H1 (cell line): Measurements from ENCODE around the gene SCYL1. TPM values are rescaled to one million over a fixed set of nuclear protein-coding genes. Genes with fewer than 3 reads are reported as not detected.

ENCODE experiments used
- CTCF ChIA-PET: fragments of 300-600 bp; sonication (Branson Sonifier 250); formaldehyde crosslinking; loops from one replicate; lab custom pipeline; 2021; ENCODE audit not compliant: partially characterized antibody; lab: Charles Lee
- POLR2A ChIA-PET: fragments of 300-600 bp; sonication (Branson Sonifier 250); formaldehyde crosslinking; loops from one replicate; lab custom pipeline; 2021; ENCODE audit warnings: inconsistent platforms; ENCODE audit not compliant: partially characterized antibody; lab: Charles Lee
- DNase-seq, 2 experiments: peaks; one replicate each; pipeline versions ENCODE4 v3.0.0 to v3.0.0-alpha.2; 2010 to 2022; ENCODE audit warnings: low spot score in 2 of 2, low read depth in 1 of 2, mixed read lengths in 1 of 2
- FAIRE-seq: peaks from 2 replicates; lab custom pipeline; 2011; peaks lifted over from hg19 to GRCh38; lab: Jason Lieb, UNC
- H2AFZ ChIP-seq: 2 replicates; pipeline ENCODE4 v1.8.1; 2012; ENCODE audit warnings: low read length, inconsistent platforms
- H2AK5ac ChIP-seq: 2 replicates; pipeline ENCODE4 v1.6.1; 2013; ENCODE audit warnings: low read depth, low read length
- H2BK120ac ChIP-seq: replicated peaks from 2 replicates; pipeline ENCODE3; 2013; ENCODE audit warnings: low read depth, low read length, inconsistent platforms
- H2BK12ac ChIP-seq: 2 replicates; pipeline ENCODE4 v1.6.1; 2013; ENCODE audit warnings: low read depth, low read length
- H2BK15ac ChIP-seq: 2 replicates; pipeline ENCODE4 v1.6.1; 2013; ENCODE audit warnings: low read length
- H2BK20ac ChIP-seq: 2 replicates; pipeline ENCODE4 v1.6.1; 2013; ENCODE audit warnings: low read length
- H2BK5ac ChIP-seq: 2 replicates; pipeline ENCODE4 v1.6.1; 2013; ENCODE audit warnings: low read depth, low read length
- H3K14ac ChIP-seq: 2 replicates; pipeline ENCODE4 v1.6.1; 2013; ENCODE audit warnings: inconsistent platforms; ENCODE audit not compliant: insufficient read length
- H3K18ac ChIP-seq: 2 replicates; pipeline ENCODE4 v1.6.1; 2013; ENCODE audit warnings: low read length; ENCODE audit errors: extremely low read depth
- H3K23ac ChIP-seq: 2 replicates; pipeline ENCODE4 v1.6.1; 2013; ENCODE audit warnings: inconsistent platforms; ENCODE audit not compliant: insufficient read length
- H3K23me2 ChIP-seq: 2 replicates; pipeline ENCODE4 v1.6.1; 2013; ENCODE audit warnings: low read depth, low read length
- H3K27ac ChIP-seq: 2 replicates; pipeline ENCODE4 v1.6.1; 2011; ENCODE audit warnings: low read depth, low read length, inconsistent platforms
- H3K27me3 ChIP-seq, 4 experiments: replicated peaks in 1 of 4; 1 replicate in 1 of 4; 2 replicates in 3 of 4; pipeline versions ENCODE4 v1.6.1 to v1.8.1; 2011 to 2013; ENCODE audit warnings: low read length in 3 of 4, mild to moderate bottlenecking in 3 of 4, inconsistent platforms in 2 of 4, mixed read lengths in 2 of 4, moderate library complexity in 1 of 4; ENCODE audit not compliant: control insufficient read depth in 3 of 4, insufficient read depth in 3 of 4; ENCODE audit errors: extremely low read depth in 1 of 4
- H3K36me3 ChIP-seq, 4 experiments: 2 replicates each; pipeline versions ENCODE4 v1.6.1 to v1.8.1; 2011 to 2013; ENCODE audit warnings: mild to moderate bottlenecking in 4 of 4, low read length in 3 of 4, moderate library complexity in 2 of 4, control low read depth in 1 of 4, inconsistent platforms in 1 of 4; ENCODE audit not compliant: insufficient read depth in 4 of 4, control insufficient read depth in 2 of 4
- H3K4ac ChIP-seq: replicated peaks from 2 replicates; pipeline ENCODE3; 2013; ENCODE audit warnings: low read length, low read depth, mixed read lengths, inconsistent platforms; ENCODE audit not compliant: insufficient read length
- H3K4me1 ChIP-seq, 4 experiments: replicated peaks in 1 of 4; 1 replicate in 1 of 4; 2 replicates in 3 of 4; pipeline versions ENCODE4 v1.6.1 to v1.8.1; 2011 to 2013; ENCODE audit warnings: low read length in 3 of 4, inconsistent platforms in 2 of 4, mixed read lengths in 1 of 4; ENCODE audit not compliant: insufficient read depth in 4 of 4, control insufficient read depth in 3 of 4
- H3K4me2 ChIP-seq, 2 experiments: 2 replicates each; pipeline versions ENCODE4 v1.6.1 to v1.8.1; 2011 to 2013; ENCODE audit warnings: low read depth in 2 of 2, low read length in 2 of 2, control low read depth in 1 of 2, inconsistent platforms in 1 of 2, mild to moderate bottlenecking in 1 of 2; ENCODE audit not compliant: insufficient read depth in 1 of 2
- H3K4me3 ChIP-seq, 4 experiments: fragments of 200-600, 300-600 bp in 1 of 4; sonication (generic), shearing (Covaris generic), sonication (Bioruptor Twin) in 1 of 4; 2 replicates each; pipeline versions ENCODE4 v1.5.1 to v1.8.1; 2011 to 2016; ENCODE audit warnings: low read length in 4 of 4, low read depth in 3 of 4, control low read depth in 2 of 4, inconsistent platforms in 2 of 4, mild to moderate bottlenecking in 2 of 4, mixed read lengths in 1 of 4, moderate library complexity in 1 of 4; ENCODE audit not compliant: insufficient read depth in 2 of 4; ENCODE audit errors: extremely low read depth in 1 of 4
- H3K56ac ChIP-seq: replicated peaks from 2 replicates; pipeline ENCODE3; 2013; ENCODE audit warnings: low read depth, mild to moderate bottlenecking, mixed read lengths, low read length, inconsistent platforms; ENCODE audit not compliant: insufficient read length
- H3K79me1 ChIP-seq: 2 replicates; pipeline ENCODE4 v1.6.1; 2013; ENCODE audit warnings: low read depth, low read length, control low read depth
- H3K79me2 ChIP-seq, 2 experiments: 2 replicates each; pipeline versions ENCODE4 v1.6.1 to v1.8.1; 2012 to 2013; ENCODE audit warnings: low read length in 2 of 2, mild to moderate bottlenecking in 2 of 2, inconsistent platforms in 1 of 2; ENCODE audit not compliant: insufficient read depth in 2 of 2, control insufficient read depth in 1 of 2
- H3K9ac ChIP-seq, 4 experiments: replicated peaks in 1 of 4; 1 replicate in 1 of 4; 2 replicates in 3 of 4; pipeline versions ENCODE4 v1.6.1 to v1.8.1; 2011 to 2013; ENCODE audit warnings: low read depth in 3 of 4, low read length in 3 of 4, control low read depth in 2 of 4, mild to moderate bottlenecking in 2 of 4, moderate library complexity in 2 of 4, inconsistent platforms in 1 of 4; ENCODE audit errors: extremely low read depth in 1 of 4
- H3K9me3 ChIP-seq, 2 experiments: 2 replicates each; pipeline versions ENCODE4 v1.6.1 to v1.8.1; 2012 to 2013; ENCODE audit warnings: mild to moderate bottlenecking in 2 of 2, moderate library complexity in 2 of 2, control low read depth in 1 of 2, inconsistent platforms in 1 of 2, low read depth in 1 of 2, low read length in 1 of 2, mixed read lengths in 1 of 2; ENCODE audit not compliant: insufficient read depth in 2 of 2
- H4K20me1 ChIP-seq, 2 experiments: replicated peaks in 1 of 2; 2 replicates each; pipeline versions ENCODE3 to v1.8.1; 2011 to 2013; ENCODE audit warnings: inconsistent platforms in 2 of 2, low read length in 2 of 2, mild to moderate bottlenecking in 1 of 2; ENCODE audit not compliant: insufficient read depth in 2 of 2, control insufficient read depth in 1 of 2
- H4K5ac ChIP-seq: 2 replicates; pipeline ENCODE4 v1.6.1; 2013; ENCODE audit warnings: low read length, low read depth, mixed read lengths, inconsistent platforms; ENCODE audit not compliant: insufficient read length
- H4K8ac ChIP-seq: 2 replicates; pipeline ENCODE4 v1.8.0; 2013; ENCODE audit warnings: mild to moderate bottlenecking, moderate library complexity, low read length, inconsistent platforms; ENCODE audit not compliant: insufficient read depth; ENCODE audit errors: extremely low read depth
- H4K91ac ChIP-seq: replicated peaks from 2 replicates; pipeline ENCODE3; 2013; ENCODE audit warnings: low read length, mixed read lengths, inconsistent platforms; ENCODE audit not compliant: insufficient read length
- ASH2L ChIP-seq: fragments of 200-600, 300-600 bp; sonication (generic); IDR thresholded peaks from one replicate; pipeline ENCODE4 v1.7.1; 2017; ENCODE audit warnings: low read length
- CTCF ChIP-seq, 3 experiments: IDR thresholded peaks; 1 replicate in 2 of 3; 2 replicates in 1 of 3; pipeline versions ENCODE4 v1.5.1 to v1.6.1; 2011; ENCODE audit warnings: low read length in 3 of 3, mild to moderate bottlenecking in 3 of 3, inconsistent platforms in 2 of 3, low read depth in 1 of 3, moderate library complexity in 1 of 3; ENCODE audit not compliant: insufficient read depth in 1 of 3; ENCODE audit errors: control extremely low read depth in 1 of 3
- TAF1 ChIP-seq: IDR thresholded peaks from 2 replicates; pipeline ENCODE4 v1.6.1; 2011; ENCODE audit warnings: mild to moderate bottlenecking, low read depth, low read length
- WGBS, 2 experiments: shearing (Covaris generic) in 1 of 2; methylation state at CpG; one replicate each; pipeline versions ENCODE4 v1.1.6 to v1.1.7; 2013 to 2015; ENCODE audit warnings: low lambda C conversion rate in 2 of 2, mixed read lengths in 2 of 2, inconsistent platforms in 1 of 2, low coverage in 1 of 2, missing lambda C conversion rate in 1 of 2; ENCODE audit not compliant: insufficient replicate concordance in 2 of 2, insufficient coverage in 1 of 2, insufficient read length in 1 of 2; ENCODE audit errors: extremely low coverage in 1 of 2, missing lambda C conversion rate in 1 of 2; 5-methylcytosine and 5-hydroxymethylcytosine counted together
- polyA plus RNA-seq, 7 experiments: library from polyadenylated mRNA; depleted of rRNA in 3 of 7; stranded (reverse) in 5 of 7; unstranded in 2 of 7; fragments of >200 nt in 5 of 7; fragments of 200-250 nt in 2 of 7; gene quantifications; 1 replicate in 5 of 7; 2 replicates in 1 of 7; 4 replicates in 1 of 7; pipeline versions ENCODE4 v1.2.1 to v1.2.3, GENCODE V29; 2011 to 2013; ENCODE audit warnings: missing spikeins in 2 of 7, mixed read lengths in 2 of 7
- total RNA-seq: library from RNA; stranded (reverse); fragmentation: NEBNext Ultra II Directional; extraction: Animal tissue kit (Norgen Biotek cat#: 25700); gene quantifications from 2 replicates; pipeline ENCODE4 v1.2.1, GENCODE V29; 2021

SCYL1 gene
- total and polyA plus RNA-seq, 2 of the 8 experiments (the other 6 are each of a cell fraction or from before 2014, with no cell fraction given) = 59.8 to 77.7 TPM

GRCh38 chr11:65558002-65558929, 33.4 kb downstream of the SCYL1 start, which contains the start of gene LTBP3:
TSS of gene LTBP3 (minus strand) at chr11:65558359. CDS start at chr11:65557959, 400 bp downstream.
- H2BK120ac ChIP-seq = peak within 1 kb of the TSS; percentile 29
- no peak within 1 kb of the TSS; the same call in 1 of the 2 replicates for H2BK5ac ChIP-seq
- H3K23me2 ChIP-seq = peaks cover 10% of the 10 kb centered on the region; the same call in 1 of the 2 replicates
- no peaks in the 10 kb centered on the region for H3K36me3 ChIP-seq
- H3K14ac ChIP-seq = no peak within 1 kb of the TSS
- H3K79me2 ChIP-seq = no peaks in the 10 kb centered on the region
- peak in 1 of 2 experiments; percentile 72 for DNase-seq
- no peaks in the 10 kb centered on the region for H3K79me1 ChIP-seq
- H3K4me3 ChIP-seq = peak within 1 kb of the TSS; percentile 39 to 77 (median 48)
- H2BK12ac ChIP-seq = peak within 1 kb of the TSS; percentile 84; the same call in 1 of the 2 replicates
- peak within 1 kb of the TSS; percentile 61; the same call in 1 of the 2 replicates for H2BK20ac ChIP-seq
- H2AFZ ChIP-seq = peak within 1 kb of the TSS; percentile 36; the same call in 1 of the 2 replicates
- POLR2A ChIA-PET = interaction anchor here (0.7 to 2.8 kb wide), 5 partner anchors 12 to 53 kb away, joined by 3 to 14 read pairs (median 4); partner anchors contain the start of genes FAM89B, SCYL1 and ZNRD2
- 6% methylated on average over 12 of the region's 79 CpGs; no CpG with 5 or more reads in 1 of the 2 experiments for WGBS, 2 experiments
- H3K23ac ChIP-seq = no peak within 1 kb of the TSS
- H3K18ac ChIP-seq = peak within 1 kb of the TSS; percentile 87
- peak within 1 kb of the TSS; percentile 46; the same call in 1 of the 2 replicates for H2BK15ac ChIP-seq
- peaks cover 0 to 51% (median 39%) of the 10 kb centered on the region in 4 experiments; a peak in 6 of 7 replicates for H3K4me1 ChIP-seq
- H3K9ac ChIP-seq = peak within 1 kb of the TSS in 2 of 4 experiments; percentile 39 to 43; a peak in 2 of 7 replicates
- no peaks in the 10 kb centered on the region for H3K9me3 ChIP-seq
- peak within 1 kb of the TSS; percentile 69 for H4K91ac ChIP-seq
- H3K27me3 ChIP-seq = peaks cover 0 to 32% (median 21%) of the 10 kb centered on the region in 4 experiments; a peak in 5 of 7 replicates
- no peaks in the 10 kb centered on the region for H4K20me1 ChIP-seq
- no peak within 1 kb of the TSS for H3K27ac ChIP-seq
- no peak within 1 kb of the TSS for H3K4ac ChIP-seq
- CTCF ChIA-PET = interaction anchor here (0.7 to 16.3 kb wide), 10 partner anchors 12 to 72 kb away, joined by 3 to 284 read pairs (median 4); partner anchors contain the start of genes EHBP1L1, FAM89B, KCNK7 and ZNRD2
- H4K5ac ChIP-seq = peak within 1 kb of the TSS; percentile 24
- H3K56ac ChIP-seq = no peak within 1 kb of the TSS
- FAIRE-seq = no peak
- H3K4me2 ChIP-seq = peak within 1 kb of the TSS; percentile 62 to 84
- peak within 1 kb of the TSS; percentile 90 for H4K8ac ChIP-seq
- H2AK5ac ChIP-seq = no peak within 1 kb of the TSS; the same call in 1 of the 2 replicates
- TF ChIP-seq ASH2L = peak; percentile 9
- peak; percentile 23; the same call in 1 of the 2 replicates for TF ChIP-seq TAF1
- TF ChIP-seq CTCF (IDR thresholded peaks at IDR 0.05; ENCODE audit: control extremely low read depth in 1 of 3, insufficient read depth in 1 of 3, low read depth in 1 of 3, low read length in 3 of 3) = no peak
